Activated CD8-positive, alpha-beta memory T cell treated with anti-CD3 and anti-CD28 coated beads, Interleukin-2, amount 50 U/mL, for 48 hours (primary cell): Measurements from ENCODE around the gene FNDC3B.

ENCODE experiments used
- DNase-seq: peaks from one replicate; pipeline ENCODE4 v3.0.0-alpha.2; 2020

The FNDC3B gene

GRCh38 chr3:172056416-172056815, 17.0 kb downstream of the FNDC3B start:
- no peak for DNase-seq

GRCh38 chr3:172057059-172057458, 17.7 kb downstream of the FNDC3B start:
- no peak for DNase-seq

GRCh38 chr3:172057624-172058327, 18.4 kb downstream of the FNDC3B start:
- DNase-seq = no peak

GRCh38 chr3:172059532-172059931, 20.2 kb downstream of the FNDC3B start:
- no peak for DNase-seq

GRCh38 chr3:172060234-172060633, 20.9 kb downstream of the FNDC3B start:
- DNase-seq = no peak

- no peak for DNase-seq
These were observed 22.4 kb downstream of the FNDC3B start for GRCh38 chr3:172061724-172062184.

GRCh38 chr3:172062761-172063160, 23.4 kb downstream of the FNDC3B start:
- no peak for DNase-seq

GRCh38 chr3:172063456-172064432, 24.4 kb downstream of the FNDC3B start:
- no peak for DNase-seq

- no peak for DNase-seq
These were observed 26.1 kb downstream of the FNDC3B start for GRCh38 chr3:172065527-172065926.

GRCh38 chr3:172065967-172066762, 26.8 kb downstream of the FNDC3B start:
- DNase-seq = no peak

- DNase-seq = no peak
These were observed 27.8 kb downstream of the FNDC3B start for GRCh38 chr3:172066880-172067796.

GRCh38 chr3:172067837-172068440, 28.6 kb downstream of the FNDC3B start:
- no peak for DNase-seq

GRCh38 chr3:172068977-172069376, 29.6 kb downstream of the FNDC3B start:
- DNase-seq = no peak

GRCh38 chr3:172069478-172069877, 30.1 kb downstream of the FNDC3B start:
- no peak for DNase-seq

GRCh38 chr3:172070269-172070668, 30.9 kb downstream of the FNDC3B start:
- DNase-seq = no peak

GRCh38 chr3:172070802-172071201, 31.4 kb downstream of the FNDC3B start:
- DNase-seq = no peak

GRCh38 chr3:172071780-172072330, 32.5 kb downstream of the FNDC3B start:
- DNase-seq = no peak

- no peak for DNase-seq
These were observed 33.2 kb downstream of the FNDC3B start for GRCh38 chr3:172072543-172072942.

- DNase-seq = no peak
These were observed 34.0 kb downstream of the FNDC3B start for GRCh38 chr3:172073262-172073915.

GRCh38 chr3:172074032-172074431, 34.7 kb downstream of the FNDC3B start:
- DNase-seq = no peak

GRCh38 chr3:172074586-172074985, 35.2 kb downstream of the FNDC3B start:
- DNase-seq = no peak
